GM19351 (cell line): Measurements from ENCODE around the gene ACBD5.
"Not testable (repeated sequence)": the region's sequence is repeated elsewhere in the genome, so short reads cannot be mapped to it uniquely, and the experiment has no call there.

Source experiments
- ATAC-seq: cut with Tn5 transposase; IDR thresholded peaks from one replicate; pipeline ENCODE4 v1.9.1; 2021; ENCODE audit warnings: mild to moderate bottlenecking, moderate library complexity; ENCODE audit not compliant: unreplicated experiment

ACBD5 gene, protein sequence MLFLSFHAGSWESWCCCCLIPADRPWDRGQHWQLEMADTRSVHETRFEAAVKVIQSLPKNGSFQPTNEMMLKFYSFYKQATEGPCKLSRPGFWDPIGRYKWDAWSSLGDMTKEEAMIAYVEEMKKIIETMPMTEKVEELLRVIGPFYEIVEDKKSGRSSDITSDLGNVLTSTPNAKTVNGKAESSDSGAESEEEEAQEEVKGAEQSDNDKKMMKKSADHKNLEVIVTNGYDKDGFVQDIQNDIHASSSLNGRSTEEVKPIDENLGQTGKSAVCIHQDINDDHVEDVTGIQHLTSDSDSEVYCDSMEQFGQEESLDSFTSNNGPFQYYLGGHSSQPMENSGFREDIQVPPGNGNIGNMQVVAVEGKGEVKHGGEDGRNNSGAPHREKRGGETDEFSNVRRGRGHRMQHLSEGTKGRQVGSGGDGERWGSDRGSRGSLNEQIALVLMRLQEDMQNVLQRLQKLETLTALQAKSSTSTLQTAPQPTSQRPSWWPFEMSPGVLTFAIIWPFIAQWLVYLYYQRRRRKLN

GRCh38 chr10:27240212-27241009 lies at the start of gene ACBD5:
TSS of gene ACBD5 (minus strand) at chr10:27240797. CDS start at chr10:27240688, 109 bp downstream.
- ATAC-seq = peak; percentile 46

DNA sequence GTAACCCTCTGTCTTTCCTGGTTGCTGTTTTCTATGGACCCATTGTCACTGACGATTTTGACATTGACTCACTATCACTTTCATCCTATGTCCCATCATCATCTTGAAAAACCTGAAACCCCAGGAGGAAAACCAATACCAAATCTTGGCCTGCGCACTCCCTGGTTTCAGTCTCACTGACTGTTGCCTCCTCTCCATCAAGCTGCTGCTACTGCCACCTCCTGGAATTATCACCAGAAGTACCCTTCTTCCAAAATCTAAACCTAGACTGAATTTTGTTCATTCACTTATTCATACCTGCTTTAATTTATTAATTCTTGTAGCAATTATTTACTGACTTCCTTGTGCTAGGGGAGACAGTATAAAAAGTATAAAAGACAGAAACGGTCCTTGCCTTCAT lies 44.5 kb upstream of the ACBD5 start:
- no peak for ATAC-seq

- ATAC-seq = no peak
Measured at GRCh38 chr10:27276581-27276980, 36.0 kb upstream of the ACBD5 start.

DNA sequence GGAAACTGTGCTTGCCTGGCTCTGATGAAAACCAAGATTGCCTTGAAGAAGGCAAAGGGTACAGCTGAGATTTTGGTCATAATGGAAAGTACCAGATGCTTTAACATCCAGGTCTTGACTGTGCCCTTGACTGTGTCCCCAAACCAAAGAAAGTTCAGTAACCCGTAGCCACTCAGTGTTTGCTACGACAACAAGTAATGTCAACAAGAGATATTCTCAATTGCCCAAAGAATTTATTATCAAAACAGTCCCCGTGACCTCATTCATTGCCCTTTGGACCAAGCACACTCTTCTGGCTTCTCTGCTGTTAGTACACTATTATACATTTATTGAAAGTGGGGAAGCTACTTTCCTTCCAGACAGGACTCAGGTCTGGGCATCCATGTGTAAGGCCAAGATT lies 25.4 kb upstream of the ACBD5 start:
- ATAC-seq = not testable (repeated sequence)

- not testable (repeated sequence) for ATAC-seq
Measured at GRCh38 chr10:27262788-27263187, 22.2 kb upstream of the ACBD5 start.

GRCh38 chr10:27258838-27259812 lies 18.5 kb upstream of the ACBD5 start:
- ATAC-seq = no peak

GRCh38 chr10:27258492-27258837 lies 17.9 kb upstream of the ACBD5 start:
- ATAC-seq = no peak

- ATAC-seq = no peak
Measured at GRCh38 chr10:27256299-27257189, 15.9 kb upstream of the ACBD5 start.

GRCh38 chr10:27253576-27253975 lies 13.0 kb upstream of the ACBD5 start:
- no peak for ATAC-seq

DNA sequence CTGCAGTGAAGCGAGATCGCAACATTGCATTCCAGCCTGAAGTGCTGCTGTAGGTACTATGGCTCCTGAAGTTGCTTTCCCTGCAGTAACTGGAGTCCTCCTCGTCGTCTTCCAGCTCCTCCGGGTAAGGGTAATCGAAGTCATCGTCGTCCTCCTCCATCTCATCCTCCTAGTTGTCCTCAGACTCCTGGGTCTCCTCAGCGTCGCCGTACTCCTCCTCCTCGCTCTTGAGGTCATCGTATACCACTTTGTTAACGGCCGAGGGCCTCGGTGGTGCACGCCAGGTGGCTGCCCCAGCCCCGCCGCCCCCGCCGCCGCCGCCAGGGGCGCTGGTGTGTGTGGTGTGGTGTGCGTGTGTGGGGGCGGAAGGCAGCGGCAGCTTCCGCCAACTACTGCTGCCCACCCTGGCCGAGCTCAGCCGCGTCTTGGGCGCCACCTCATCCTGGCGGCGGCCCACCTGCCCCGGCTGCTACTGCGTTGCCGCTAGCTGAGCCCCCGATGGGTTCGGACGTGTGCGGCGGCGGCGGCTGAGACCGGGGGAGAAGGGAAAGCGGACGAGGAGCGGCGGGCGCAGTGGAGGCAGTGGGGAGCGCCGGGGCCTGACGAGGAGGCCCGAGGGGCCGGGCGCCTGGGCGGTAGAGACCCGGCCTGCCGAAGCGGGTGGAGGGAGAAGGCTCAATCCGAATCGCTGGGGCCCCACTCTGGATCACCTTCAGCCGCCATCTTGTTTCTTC lies 11.8 kb upstream of the ACBD5 start:
- ATAC-seq = peak; percentile 100

- ATAC-seq = no peak
Measured at GRCh38 chr10:27251554-27251953, 11.0 kb upstream of the ACBD5 start.

DNA sequence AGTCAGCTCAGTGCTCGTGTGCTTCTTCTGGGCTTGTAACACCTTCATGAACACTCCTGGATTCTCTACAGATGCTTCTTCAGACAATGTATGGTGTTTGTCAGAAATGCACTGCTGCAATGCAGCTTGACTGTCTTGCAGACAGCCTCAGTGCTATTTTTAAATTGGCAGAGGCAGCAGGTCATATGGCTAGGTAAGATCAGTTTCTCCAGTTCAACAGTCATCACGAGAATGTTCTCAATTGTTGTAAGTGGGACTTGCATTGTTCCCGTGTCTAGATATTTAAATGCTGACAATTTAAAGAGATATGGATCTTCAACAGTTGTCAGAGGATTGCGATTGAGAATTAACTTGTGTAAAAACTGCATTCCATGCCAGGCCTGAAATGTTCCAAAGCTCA lies 7.6 kb upstream of the ACBD5 start:
- ATAC-seq = no peak

- no peak for ATAC-seq
Measured at GRCh38 chr10:27247441-27247840, 6.8 kb upstream of the ACBD5 start.

- no peak for ATAC-seq
Measured at GRCh38 chr10:27247006-27247405, 6.4 kb upstream of the ACBD5 start.

DNA sequence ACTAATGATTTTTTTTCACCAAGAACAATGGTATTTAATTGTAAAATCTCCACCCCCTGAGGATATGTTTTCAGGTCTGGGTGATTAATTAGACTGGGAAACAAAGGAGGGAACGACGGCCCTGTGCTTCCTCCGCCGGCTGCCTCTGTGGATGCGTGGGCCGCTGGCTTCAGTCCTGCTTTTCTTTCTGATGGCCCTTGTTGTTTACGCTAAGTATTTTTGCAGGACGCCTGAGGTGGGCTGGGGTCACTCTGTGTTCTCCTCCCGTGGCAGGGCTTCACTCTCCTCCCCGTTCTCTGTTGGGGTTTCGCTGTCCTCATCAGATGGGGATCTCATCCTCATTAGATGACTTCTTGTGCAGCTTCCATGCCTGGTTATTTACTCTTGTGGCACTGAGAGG lies 5.2 kb upstream of the ACBD5 start:
- no peak for ATAC-seq

DNA sequence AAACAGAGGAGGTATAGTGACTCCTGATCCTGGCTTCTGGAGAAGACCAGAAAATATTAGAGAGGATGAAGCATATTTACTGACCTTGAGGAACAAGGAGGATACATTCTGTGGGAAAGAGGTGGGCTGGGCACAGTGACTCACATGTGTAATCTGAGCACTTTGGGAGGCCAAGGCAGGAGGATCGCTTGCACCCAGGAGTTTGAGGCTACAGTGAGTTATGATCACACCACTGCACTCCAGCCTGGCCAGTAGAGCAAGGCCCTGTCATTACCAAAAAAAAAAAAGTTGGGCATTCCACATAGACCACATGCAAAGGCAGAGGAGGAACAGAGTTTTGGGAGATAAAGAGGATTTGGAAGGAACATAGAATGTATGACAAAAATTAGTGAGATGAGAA lies 4.4 kb upstream of the ACBD5 start:
- no peak for ATAC-seq

- ATAC-seq = peak; percentile 26
Measured at GRCh38 chr10:27242951-27243551, 2.5 kb upstream of the ACBD5 start.

GRCh38 chr10:27242473-27242950 lies 1.9 kb upstream of the ACBD5 start:
- no peak for ATAC-seq
